Measurements from ENCODE around the gene ASTL.
"Not testable (repeated sequence)": the region's sequence is repeated elsewhere in the genome, so short reads cannot be mapped to it uniquely, and the experiment has no call there.

The ASTL gene

DNA sequence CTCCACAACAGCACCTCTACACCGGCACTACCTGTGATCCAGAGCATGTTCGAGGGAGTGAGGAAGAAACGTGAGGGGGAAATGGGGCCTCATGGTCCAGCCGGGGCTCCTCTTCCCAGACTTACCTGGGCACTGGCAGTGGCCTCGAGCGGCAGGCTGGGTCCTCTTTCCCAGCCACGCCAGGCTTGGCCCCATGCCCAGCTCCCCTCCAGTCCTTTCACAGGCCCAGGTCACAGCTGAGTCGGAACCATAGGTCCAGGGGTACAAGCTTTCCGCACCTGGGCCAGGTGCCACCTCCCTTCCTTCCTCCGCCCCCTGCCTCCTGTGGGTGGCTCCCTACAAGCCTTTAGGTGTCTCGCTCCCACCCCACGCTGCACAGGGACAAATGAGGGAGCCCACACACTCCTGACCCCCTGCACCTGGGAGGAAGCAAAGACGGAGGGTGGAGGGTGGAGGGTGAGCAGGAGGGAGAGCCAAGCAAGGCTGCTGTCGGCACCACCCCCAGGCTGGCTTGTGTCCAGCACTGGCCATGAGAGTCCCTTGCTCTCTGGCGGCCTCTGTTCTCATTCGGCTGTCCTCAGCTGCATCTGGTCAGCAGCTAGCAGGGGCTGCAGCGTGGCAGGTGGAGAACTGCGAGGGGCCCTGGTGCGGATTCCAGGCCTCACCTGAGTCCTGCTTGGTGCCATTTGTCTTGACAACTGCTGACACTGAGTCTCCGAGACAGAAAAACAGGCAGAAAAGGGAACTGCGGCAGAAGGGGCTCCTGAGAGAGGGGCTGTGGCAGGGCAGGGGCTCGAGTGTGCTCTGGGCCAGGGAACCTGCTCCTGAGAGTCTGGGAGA, 48.7 kb downstream of the ASTL start:
- H3K27ac ChIP-seq: no peak overlapping the region
- DNase-seq: no peak
- no peaks in the 10 kb centered on the region for H3K4me1 ChIP-seq
- peaks cover 0 to 12% of the 10 kb centered on the region in 2 donors for H3K27me3 ChIP-seq
- no peaks in the 10 kb centered on the region for H3K9me3 ChIP-seq
- no peak overlapping the region for H3K4me3 ChIP-seq
- intact Hi-C loops (cut with DNase I; ENCODE audit: low total_unique reads): no loop called here
- no peaks in the 10 kb centered on the region for H3K36me3 ChIP-seq
- TF ChIP-seq, protein P1, sequence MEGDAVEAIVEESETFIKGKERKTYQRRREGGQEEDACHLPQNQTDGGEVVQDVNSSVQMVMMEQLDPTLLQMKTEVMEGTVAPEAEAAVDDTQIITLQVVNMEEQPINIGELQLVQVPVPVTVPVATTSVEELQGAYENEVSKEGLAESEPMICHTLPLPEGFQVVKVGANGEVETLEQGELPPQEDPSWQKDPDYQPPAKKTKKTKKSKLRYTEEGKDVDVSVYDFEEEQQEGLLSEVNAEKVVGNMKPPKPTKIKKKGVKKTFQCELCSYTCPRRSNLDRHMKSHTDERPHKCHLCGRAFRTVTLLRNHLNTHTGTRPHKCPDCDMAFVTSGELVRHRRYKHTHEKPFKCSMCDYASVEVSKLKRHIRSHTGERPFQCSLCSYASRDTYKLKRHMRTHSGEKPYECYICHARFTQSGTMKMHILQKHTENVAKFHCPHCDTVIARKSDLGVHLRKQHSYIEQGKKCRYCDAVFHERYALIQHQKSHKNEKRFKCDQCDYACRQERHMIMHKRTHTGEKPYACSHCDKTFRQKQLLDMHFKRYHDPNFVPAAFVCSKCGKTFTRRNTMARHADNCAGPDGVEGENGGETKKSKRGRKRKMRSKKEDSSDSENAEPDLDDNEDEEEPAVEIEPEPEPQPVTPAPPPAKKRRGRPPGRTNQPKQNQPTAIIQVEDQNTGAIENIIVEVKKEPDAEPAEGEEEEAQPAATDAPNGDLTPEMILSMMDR (IDR thresholded peaks at IDR 0.05): no peak

DNA sequence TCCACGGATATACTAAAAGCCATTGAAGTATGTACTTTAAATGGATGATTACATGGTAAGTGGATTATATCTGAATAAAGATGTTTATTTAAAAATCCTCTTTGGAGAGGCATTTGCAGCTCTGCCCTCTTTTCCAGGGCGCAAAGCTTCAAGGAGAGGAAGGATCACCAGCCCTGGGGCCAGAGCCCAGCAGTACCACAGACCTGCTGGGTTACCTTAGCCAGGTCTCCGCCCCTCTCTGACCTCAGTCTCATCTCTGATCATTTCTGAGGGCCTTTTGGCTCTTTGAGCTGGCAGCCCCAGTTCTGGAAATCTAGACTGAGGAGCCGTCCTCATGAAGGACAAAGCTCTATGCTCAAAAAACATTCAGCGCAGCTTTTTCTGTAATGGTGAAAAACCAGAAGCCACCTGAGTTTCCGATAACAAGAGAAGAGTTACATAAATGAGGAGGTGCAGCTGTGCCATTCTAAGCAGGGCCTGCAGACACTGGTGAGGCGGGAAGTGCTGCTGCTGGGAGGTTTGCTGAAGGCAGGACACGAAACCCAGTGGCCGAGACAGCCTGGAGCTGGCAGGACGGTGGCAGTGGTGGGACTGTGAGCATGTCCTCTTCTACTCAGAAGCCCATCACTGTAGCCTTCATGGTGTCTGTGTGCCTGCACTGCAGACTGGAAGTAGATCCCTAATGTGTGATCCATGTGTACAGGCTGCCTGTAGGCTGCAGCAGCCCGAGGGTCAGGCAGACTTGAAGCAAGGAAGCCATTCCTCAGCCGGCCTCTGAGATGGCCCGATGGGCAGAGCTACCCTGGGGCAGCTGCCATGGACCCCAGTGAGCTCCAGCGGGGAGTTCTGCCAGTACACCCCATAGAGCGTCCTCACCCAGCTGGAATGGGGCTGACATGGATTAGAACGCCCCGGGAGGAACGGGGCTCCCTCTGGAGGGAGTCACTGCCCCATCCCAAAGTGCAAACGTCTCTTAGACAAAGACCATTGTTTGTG, 49.7 kb downstream of the ASTL start:
- Histone ChIP-seq H3K9me3 (no peaks in the 10 kb centered on the region), H3K36me3 (no peaks in the 10 kb centered on the region), H3K4me3 (no peak overlapping the region), H3K27ac (no peak overlapping the region), H3K4me1 (no peaks in the 10 kb centered on the region), H3K27me3 (peaks cover 0 to 16% of the 10 kb centered on the region in 2 donors)
- TF ChIP-seq, protein P1 (IDR thresholded peaks at IDR 0.05): no peak
- intact Hi-C loops (cut with DNase I; ENCODE audit: low total_unique reads): no loop called here
- no peak for DNase-seq

DNA sequence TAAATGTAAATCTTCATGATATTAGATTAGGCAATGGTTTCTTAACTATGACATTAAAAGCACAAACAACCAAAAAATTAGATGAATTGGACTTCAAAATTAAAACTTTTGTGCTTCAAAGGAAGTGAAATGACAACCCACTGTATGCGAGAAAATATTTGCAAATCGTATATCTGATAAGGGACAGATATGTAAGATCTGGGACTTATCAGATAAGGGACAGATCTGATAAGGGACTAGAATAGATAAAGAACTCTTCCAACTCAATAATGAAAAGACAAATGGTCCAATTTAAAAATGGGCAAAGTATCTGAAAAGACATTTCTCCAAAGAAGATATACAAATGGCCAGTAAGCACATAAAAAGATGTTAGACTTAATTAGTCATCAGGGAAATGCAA, 51.2 kb downstream of the ASTL start:
- intact Hi-C loops (cut with DNase I; ENCODE audit: low total_unique reads): no loop called here
- Histone ChIP-seq H3K27ac (no peak overlapping the region), H3K36me3 (no peaks in the 10 kb centered on the region), H3K9me3 (no peaks in the 10 kb centered on the region), H3K4me3 (no peak overlapping the region), H3K27me3 (peaks cover 0 to 16% of the 10 kb centered on the region in 2 donors), H3K4me1 (no peaks in the 10 kb centered on the region)
- DNase-seq: no peak
- TF ChIP-seq, protein P1 (IDR thresholded peaks at IDR 0.05): no peak

DNA sequence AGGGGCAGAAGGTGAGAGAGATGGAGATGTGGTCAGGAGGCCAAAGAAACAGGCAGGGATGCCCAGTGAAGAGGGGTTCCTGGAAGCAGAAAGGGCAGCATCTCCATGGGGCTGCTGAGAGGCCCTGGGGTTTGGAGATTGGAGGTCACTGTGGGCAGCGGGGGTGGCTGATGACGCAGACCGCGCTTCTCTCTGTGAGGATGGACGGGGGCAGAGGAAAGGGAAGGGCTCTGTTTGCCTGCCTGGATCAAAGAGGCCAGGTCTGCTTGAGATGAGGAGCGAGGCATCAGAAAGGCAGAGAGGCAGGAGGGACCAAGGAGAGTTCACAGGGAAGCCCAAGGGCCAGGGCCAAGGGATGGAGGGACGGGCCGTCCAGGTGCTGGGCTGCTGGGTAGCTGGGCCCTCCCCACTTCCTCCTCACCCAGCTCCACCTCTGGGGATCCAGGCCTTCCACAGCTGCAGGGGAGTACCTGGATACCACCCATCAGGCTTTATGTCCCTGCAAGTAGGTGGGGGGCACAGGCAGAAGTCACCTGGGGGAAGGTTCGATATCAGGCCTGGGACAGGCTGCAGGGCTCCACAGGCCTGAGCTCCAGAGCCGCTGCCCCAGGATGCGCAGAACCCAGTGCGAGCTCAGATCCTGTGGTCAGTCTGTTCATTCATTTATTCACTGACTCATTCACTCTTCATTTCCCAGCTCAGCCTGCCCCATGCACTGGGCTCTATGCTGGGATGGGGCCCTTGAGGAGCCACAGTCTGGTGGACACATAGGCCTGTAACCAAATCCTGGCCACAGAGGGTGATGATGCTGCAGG, 52.6 kb downstream of the ASTL start:
- TF ChIP-seq, protein P1 (IDR thresholded peaks at IDR 0.05): no peak
- intact Hi-C loops (cut with DNase I; ENCODE audit: low total_unique reads): no loop called here
- Histone ChIP-seq H3K4me1 (no peaks in the 10 kb centered on the region), H3K36me3 (no peaks in the 10 kb centered on the region), H3K27ac (no peak overlapping the region), H3K27me3 (peaks cover 0 to 16% of the 10 kb centered on the region in 2 donors), H3K4me3 (no peak overlapping the region), H3K9me3 (no peaks in the 10 kb centered on the region)
- peak in 1 of 2 donors; percentile 48 for DNase-seq

DNA sequence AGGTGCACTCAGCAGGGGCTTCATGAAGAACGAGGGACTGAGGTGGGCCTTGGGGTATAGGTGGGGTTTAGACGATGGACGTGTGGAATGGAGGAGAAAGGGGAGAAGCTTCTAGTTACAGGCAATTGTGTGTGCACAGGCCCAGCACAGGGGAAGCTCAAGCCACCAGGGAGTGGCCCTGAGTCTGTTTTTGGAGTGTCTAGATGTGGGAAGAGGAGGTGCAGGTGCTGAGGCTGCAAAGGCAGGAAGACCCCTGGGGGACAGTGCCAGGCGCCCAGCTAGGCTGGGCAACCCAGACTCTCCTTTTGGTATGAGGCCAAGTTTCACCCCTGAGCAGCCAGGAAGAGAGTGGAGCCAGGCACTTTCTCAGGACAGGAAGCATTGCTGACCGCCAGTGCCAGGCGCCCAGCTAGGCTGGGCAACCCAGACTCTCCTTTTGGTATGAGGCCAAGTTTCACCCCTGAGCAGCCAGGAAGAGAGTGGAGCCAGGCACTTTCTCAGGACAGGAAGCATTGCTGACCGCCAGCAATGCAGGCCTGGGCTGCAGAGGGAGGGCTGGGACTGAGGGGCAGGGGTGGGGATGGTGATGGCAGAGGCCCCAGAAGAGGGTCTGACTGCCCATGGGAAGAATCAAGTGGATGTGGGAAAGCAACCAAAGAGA, 53.3 kb downstream of the ASTL start:
- H3K27ac ChIP-seq; H3K4me1 ChIP-seq; H3K36me3 ChIP-seq; H3K4me3 ChIP-seq; intact Hi-C loops (cut with DNase I; ENCODE audit: low total_unique reads); DNase-seq; H3K9me3 ChIP-seq: not testable (repeated sequence)
- H3K27me3 ChIP-seq: peaks cover 0 to 16% of the 10 kb centered on the region in 2 donors

Measured in tibial artery (tissue), 4 donors.